Measurements from ENCODE around the gene TMCO5A. TPM values are rescaled to one million over a fixed set of nuclear protein-coding genes. Genes with fewer than 3 reads are reported as not detected.

TMCO5A gene
- total RNA-seq, 1 experiment from 2014 or later: not detected

DNA sequence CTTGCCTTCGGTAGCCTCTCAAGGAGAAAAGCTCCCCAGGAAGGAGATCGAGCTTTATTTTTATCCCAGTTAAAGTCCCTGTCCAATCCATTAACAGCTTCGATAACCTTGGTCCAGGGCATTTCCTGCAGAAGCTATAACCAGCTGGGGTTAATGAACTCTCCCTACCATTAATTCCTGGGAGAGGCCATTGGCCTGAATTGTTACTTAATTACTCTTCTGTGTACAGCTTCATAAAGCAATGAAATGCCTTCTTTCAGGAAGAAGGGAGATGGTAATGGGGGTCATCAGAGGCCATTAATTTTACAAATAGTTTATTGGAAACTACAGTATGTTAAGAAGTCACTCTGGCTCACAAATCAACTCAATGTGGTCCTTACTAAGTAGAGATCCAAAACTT lies 1.9 kb upstream of the TMCO5A start:
- H3K36me3 ChIP-seq (ENCODE audit: insufficient read depth, low read length, poor library complexity, severe bottlenecking): no peaks in the 10 kb centered on the region
- intact Hi-C loops (cut with micrococcal nuclease; ENCODE audit: unreplicated experiment): no loop called here
- ChIA-PET POLR2A (ENCODE audit: low non-redundant PET) (no interaction called here), CTCF (no interaction called here)
- H3K4me1 ChIP-seq (ENCODE audit: insufficient read depth, low read length, poor library complexity, severe bottlenecking): no peaks in the 10 kb centered on the region
- BruUV-seq (replicated peaks): no TSS peak
- H3K27me3 ChIP-seq (replicated peaks; ENCODE audit: insufficient read depth, low read depth, low read length, poor library complexity): peaks cover 4% of the 10 kb centered on the region
- no peaks in the 10 kb centered on the region for H3K9me3 ChIP-seq (ENCODE audit: low read depth, low read length, poor library complexity, severe bottlenecking)
- no peak for DNase-seq (ENCODE audit: low spot score)
- H3K27ac ChIP-seq (ENCODE audit: low read depth, low read length, poor library complexity, severe bottlenecking): no peak overlapping the region
- TF ChIP-seq EZH2 (IDR thresholded peaks at IDR 0.05; ENCODE audit: borderline replicate concordance, low read depth, low read length, poor library complexity, severe bottlenecking): no peak
- no peak overlapping the region for H3K4me3 ChIP-seq (ENCODE audit: low read depth, low read length, poor library complexity, severe bottlenecking)

DNA sequence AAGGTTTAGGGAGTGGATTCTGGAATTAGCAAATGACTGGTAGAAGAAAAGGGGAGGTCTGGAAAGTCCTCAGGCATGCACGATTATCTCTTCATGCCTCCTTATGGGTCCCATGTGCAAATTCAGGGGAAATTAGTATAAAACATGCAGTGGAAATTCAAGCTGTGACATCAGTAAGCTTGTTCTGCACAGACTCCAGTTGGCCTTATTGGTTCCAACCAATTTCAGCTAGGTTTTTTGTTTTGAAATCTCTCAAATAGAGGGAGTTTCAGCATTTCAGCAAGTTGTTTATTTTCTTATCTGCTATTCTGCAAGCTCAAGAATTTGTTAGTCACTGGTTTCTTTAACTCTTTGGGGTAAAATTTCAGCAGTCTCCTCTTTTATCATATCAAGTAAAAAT lies 774 bp upstream of the TMCO5A start:
- intact Hi-C loops (cut with micrococcal nuclease; ENCODE audit: unreplicated experiment): no loop called here
- Histone ChIP-seq H3K4me1 (ENCODE audit: insufficient read depth, low read length, poor library complexity, severe bottlenecking) (no peaks in the 10 kb centered on the region), H3K36me3 (ENCODE audit: insufficient read depth, low read length, poor library complexity, severe bottlenecking) (no peaks in the 10 kb centered on the region), H3K9me3 (ENCODE audit: low read depth, low read length, poor library complexity, severe bottlenecking) (no peaks in the 10 kb centered on the region), H3K4me3 (ENCODE audit: low read depth, low read length, poor library complexity, severe bottlenecking) (no peak overlapping the region), H3K27me3 (replicated peaks; ENCODE audit: insufficient read depth, low read depth, low read length, poor library complexity) (peaks cover 4% of the 10 kb centered on the region), H3K27ac (ENCODE audit: low read depth, low read length, poor library complexity, severe bottlenecking) (no peak overlapping the region)
- TF ChIP-seq EZH2 (IDR thresholded peaks at IDR 0.05; ENCODE audit: borderline replicate concordance, low read depth, low read length, poor library complexity, severe bottlenecking): no peak
- TF ChIP-seq, protein P1, sequence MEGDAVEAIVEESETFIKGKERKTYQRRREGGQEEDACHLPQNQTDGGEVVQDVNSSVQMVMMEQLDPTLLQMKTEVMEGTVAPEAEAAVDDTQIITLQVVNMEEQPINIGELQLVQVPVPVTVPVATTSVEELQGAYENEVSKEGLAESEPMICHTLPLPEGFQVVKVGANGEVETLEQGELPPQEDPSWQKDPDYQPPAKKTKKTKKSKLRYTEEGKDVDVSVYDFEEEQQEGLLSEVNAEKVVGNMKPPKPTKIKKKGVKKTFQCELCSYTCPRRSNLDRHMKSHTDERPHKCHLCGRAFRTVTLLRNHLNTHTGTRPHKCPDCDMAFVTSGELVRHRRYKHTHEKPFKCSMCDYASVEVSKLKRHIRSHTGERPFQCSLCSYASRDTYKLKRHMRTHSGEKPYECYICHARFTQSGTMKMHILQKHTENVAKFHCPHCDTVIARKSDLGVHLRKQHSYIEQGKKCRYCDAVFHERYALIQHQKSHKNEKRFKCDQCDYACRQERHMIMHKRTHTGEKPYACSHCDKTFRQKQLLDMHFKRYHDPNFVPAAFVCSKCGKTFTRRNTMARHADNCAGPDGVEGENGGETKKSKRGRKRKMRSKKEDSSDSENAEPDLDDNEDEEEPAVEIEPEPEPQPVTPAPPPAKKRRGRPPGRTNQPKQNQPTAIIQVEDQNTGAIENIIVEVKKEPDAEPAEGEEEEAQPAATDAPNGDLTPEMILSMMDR (conservative IDR thresholded peaks at IDR 0.05; ENCODE audit: low read depth, low read length): no peak
- POLR2A ChIA-PET (ENCODE audit: low non-redundant PET): no interaction called here
- no TSS peak for BruUV-seq (replicated peaks)
- no peak for DNase-seq (ENCODE audit: low spot score)
- CTCF ChIA-PET: no interaction called here

DNA sequence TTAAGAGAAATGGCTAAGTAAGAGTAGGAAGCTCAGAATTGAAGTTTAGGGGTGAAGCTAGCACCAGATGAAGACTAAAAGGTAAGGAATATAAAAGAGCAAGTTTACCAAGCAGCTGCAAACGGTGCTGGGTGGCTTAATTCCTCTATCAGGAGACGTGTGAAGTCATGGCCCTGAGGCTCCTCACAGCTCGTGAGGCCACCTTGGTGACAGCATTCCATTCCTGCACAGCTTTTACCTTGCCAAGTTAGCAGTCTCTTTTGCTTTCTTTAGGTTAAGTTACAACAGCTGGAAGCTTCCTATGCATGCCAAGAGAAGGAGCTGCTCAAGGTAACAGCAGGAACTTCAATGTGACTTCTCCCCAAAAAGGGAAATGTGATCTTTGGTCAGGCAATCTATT lies 6.4 kb downstream of the TMCO5A start:
- TF ChIP-seq EZH2 (IDR thresholded peaks at IDR 0.05; ENCODE audit: borderline replicate concordance, low read depth, low read length, poor library complexity, severe bottlenecking): no peak
- TF ChIP-seq, protein P1 (conservative IDR thresholded peaks at IDR 0.05; ENCODE audit: low read depth, low read length): no peak
- Histone ChIP-seq H3K27ac (ENCODE audit: low read depth, low read length, poor library complexity, severe bottlenecking) (no peak overlapping the region), H3K36me3 (ENCODE audit: insufficient read depth, low read length, poor library complexity, severe bottlenecking) (no peaks in the 10 kb centered on the region), H3K4me3 (ENCODE audit: low read depth, low read length, poor library complexity, severe bottlenecking) (no peak overlapping the region), H3K4me1 (ENCODE audit: insufficient read depth, low read length, poor library complexity, severe bottlenecking) (no peaks in the 10 kb centered on the region), H3K9me3 (ENCODE audit: low read depth, low read length, poor library complexity, severe bottlenecking) (peaks cover 1% of the 10 kb centered on the region), H3K27me3 (replicated peaks; ENCODE audit: insufficient read depth, low read depth, low read length, poor library complexity) (peaks cover 8% of the 10 kb centered on the region)
- BruUV-seq (replicated peaks): no TSS peak
- DNase-seq (ENCODE audit: low spot score): no peak
- ChIA-PET POLR2A (ENCODE audit: low non-redundant PET) (no interaction called here), CTCF (no interaction called here)
- intact Hi-C loops (cut with micrococcal nuclease; ENCODE audit: unreplicated experiment): no loop called here

DNA sequence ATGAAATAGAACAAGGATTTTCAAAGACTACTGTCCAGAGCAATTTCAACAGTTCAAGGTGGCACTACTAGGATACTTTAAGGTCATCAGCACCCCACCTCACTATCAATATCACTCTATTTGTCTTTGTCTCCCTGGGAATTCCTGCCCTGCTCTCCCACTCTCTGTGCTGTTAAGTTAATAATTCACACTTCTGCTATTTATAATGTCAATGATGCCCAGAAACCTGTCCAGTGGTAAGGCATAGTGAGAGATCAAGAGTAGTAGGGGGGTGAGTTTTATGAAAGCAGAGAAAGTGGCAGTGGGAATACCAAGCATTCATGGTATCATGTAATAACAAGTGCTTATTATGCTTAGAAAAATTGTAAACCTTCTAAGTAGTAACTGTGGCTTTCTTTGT lies 7.3 kb downstream of the TMCO5A start:
- POLR2A ChIA-PET (ENCODE audit: low non-redundant PET): no interaction called here
- no peak for DNase-seq (ENCODE audit: low spot score)
- CTCF ChIA-PET: no interaction called here
- Histone ChIP-seq H3K27me3 (replicated peaks; ENCODE audit: insufficient read depth, low read depth, low read length, poor library complexity) (peaks cover 8% of the 10 kb centered on the region), H3K36me3 (ENCODE audit: insufficient read depth, low read length, poor library complexity, severe bottlenecking) (no peaks in the 10 kb centered on the region), H3K27ac (ENCODE audit: low read depth, low read length, poor library complexity, severe bottlenecking) (no peak overlapping the region), H3K4me1 (ENCODE audit: insufficient read depth, low read length, poor library complexity, severe bottlenecking) (no peaks in the 10 kb centered on the region), H3K9me3 (ENCODE audit: low read depth, low read length, poor library complexity, severe bottlenecking) (peaks cover 6% of the 10 kb centered on the region), H3K4me3 (ENCODE audit: low read depth, low read length, poor library complexity, severe bottlenecking) (no peak overlapping the region)
- intact Hi-C loops (cut with micrococcal nuclease; ENCODE audit: unreplicated experiment): no loop called here
- TF ChIP-seq, protein P1 (conservative IDR thresholded peaks at IDR 0.05; ENCODE audit: low read depth, low read length): no peak
- no peak for TF ChIP-seq EZH2 (IDR thresholded peaks at IDR 0.05; ENCODE audit: borderline replicate concordance, low read depth, low read length, poor library complexity, severe bottlenecking)
- BruUV-seq (replicated peaks): no TSS peak
